HG02759 (cell line): ENCODE results near the gene SRF.
A peak's percentile ranks its signal among the peaks of the same experiment; 100 is the strongest.

ENCODE experiments used
- ATAC-seq: cut with Tn5 transposase; IDR thresholded peaks from one replicate; pipeline ENCODE4 v1.9.1; 2021; ENCODE audit warnings: mild to moderate bottlenecking, moderate library complexity; ENCODE audit not compliant: unreplicated experiment

Gene SRF

DNA sequence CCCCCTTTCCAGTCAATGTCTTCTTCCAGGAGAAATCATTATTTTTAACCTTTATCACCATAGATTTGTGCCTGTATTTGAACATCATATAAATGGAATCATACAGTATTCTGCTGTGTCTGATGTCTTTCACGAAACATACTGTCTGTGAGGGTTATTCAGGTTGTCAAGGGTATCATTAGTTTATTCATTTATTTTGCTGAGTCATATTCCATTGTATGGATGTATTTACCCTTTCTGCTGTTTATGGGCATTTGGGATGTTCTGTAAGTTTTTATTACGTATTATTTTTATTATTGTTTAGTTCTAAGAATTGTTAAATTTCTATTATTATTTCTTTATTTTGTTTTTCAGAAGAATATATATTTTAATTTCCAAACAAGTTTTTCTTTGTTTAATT is 36.2 kb downstream of the SRF start:
- ATAC-seq, result no peak

- ATAC-seq, result no peak
Observed at GRCh38 chr6:43211955-43212354, 40.9 kb downstream of the SRF start.

DNA sequence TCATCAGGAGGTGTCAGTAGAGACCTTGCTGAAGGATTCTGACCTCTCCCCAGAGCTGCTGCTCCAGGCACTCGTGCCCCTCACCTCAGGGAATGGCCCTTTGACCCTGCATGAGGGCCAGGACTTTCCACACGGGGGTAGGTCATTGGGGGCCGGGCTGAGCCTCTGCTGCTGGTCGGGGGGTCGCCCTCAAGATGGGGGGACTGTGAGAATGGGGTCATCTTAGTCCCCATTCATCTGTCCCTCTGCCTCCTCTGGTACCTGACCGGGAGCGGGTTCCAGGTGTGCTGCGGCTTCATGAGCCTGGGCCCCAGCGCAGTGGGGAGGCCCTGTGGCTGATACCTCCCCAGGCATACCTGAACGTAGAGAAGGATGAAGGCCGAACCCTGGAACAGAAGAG is 42.4 kb downstream of the SRF start:
- ATAC-seq, result no peak

GRCh38 chr6:43215066-43215465 is 44.0 kb downstream of the SRF start:
- ATAC-seq, result no peak

GRCh38 chr6:43216200-43216599 is 45.1 kb downstream of the SRF start:
- no peak for ATAC-seq

- no peak for ATAC-seq
Observed at GRCh38 chr6:43217351-43217750, 46.3 kb downstream of the SRF start.

GRCh38 chr6:43219119-43219518 is 48.0 kb downstream of the SRF start:
- ATAC-seq, result no peak

GRCh38 chr6:43219814-43220213 is 48.7 kb downstream of the SRF start:
- no peak for ATAC-seq

- ATAC-seq, result no peak
Observed at GRCh38 chr6:43220439-43220951, 49.4 kb downstream of the SRF start.

- ATAC-seq, result no peak
Observed at GRCh38 chr6:43221046-43221972, 50.2 kb downstream of the SRF start.

DNA sequence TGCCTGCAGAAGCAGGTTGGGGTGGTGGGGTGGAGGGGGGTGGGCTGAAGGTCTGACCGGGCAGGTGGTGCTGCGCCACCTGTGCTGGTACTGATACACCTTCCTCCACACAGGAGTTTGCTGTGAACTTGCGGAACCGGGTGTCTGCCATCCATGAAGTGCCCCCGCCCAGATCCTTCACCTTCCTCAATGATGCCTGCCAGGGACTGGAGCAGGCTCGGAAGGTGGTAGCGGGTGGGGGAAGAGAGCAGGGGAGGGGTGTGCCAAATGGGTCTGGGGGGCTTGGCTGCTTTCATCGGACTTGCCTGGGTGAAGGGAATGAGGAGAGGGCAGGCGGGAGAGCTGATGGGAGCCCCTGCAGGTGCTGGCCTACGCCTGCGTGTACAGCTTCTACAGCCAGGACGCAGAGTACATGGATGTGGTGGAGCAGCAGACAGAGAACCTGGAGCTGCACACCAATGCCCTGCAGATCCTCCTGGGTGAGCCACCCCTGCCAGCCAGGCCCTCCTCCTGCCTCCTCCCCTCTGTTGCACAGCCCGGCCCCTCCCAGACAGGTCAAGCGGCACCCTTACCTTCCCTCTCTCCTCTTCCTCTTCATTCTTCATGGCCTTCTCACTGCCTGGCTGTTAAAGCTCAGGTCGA is 51.5 kb downstream of the SRF start:
- no peak for ATAC-seq

DNA sequence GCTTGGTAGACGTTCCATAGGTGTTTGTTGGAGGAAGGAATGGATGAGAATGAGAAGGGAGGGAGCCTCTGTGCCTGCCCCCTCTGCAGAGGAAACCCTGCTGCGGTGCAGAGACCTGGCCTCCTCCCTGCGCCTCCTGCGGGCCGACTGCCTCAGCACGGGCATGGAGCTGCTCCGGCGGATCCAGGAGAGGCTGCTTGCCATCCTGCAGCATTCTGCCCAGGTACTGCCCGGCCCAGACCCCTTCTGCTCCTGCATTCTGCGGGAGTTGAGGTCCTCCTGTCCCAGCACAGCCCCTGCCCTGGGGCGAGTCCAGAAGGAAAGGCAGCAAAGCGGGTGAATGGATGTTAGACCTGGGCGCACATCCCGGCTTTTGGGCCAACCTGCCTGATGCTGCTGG is 52.1 kb downstream of the SRF start:
- ATAC-seq, result no peak

GRCh38 chr6:43226192-43226851 is 55.3 kb downstream of the SRF start:
- ATAC-seq, result no peak

GRCh38 chr6:43228951-43229802 is 58.1 kb downstream of the SRF start, which contains the start of gene DNPH1:
DNPH1 (minus strand) TSS chr6:43229481; CDS start chr6:43229456, 25 bp downstream.
- peak; percentile 83 for ATAC-seq

- no peak for ATAC-seq
Observed at GRCh38 chr6:43229803-43230620, 58.9 kb downstream of the SRF start.

DNA sequence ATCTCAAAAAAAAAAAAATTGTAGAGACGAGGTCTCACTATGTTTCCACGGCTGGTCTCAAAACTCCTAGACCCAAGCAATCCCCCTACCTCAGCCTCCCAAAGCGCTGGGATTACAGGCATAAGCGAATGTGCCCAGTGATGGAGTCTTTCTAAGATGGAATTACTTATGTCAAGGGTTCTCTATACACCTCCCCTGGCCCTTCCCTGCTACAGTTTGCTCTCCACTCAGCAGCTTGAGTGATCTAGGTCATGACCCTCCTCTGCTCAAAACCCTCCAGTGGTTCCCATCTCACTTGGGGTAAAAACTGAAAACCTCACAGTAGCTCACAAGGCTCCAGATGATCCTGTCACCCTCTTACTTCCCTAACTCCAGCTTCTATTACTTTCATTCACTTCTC is 60.0 kb downstream of the SRF start:
- ATAC-seq, result no peak
